K562 (cell line): ENCODE data around the gene ACAD10. TPM values are rescaled to one million over a fixed set of nuclear protein-coding genes. Genes with fewer than 3 reads are reported as not detected.

ENCODE experiments used
- ATF1 ChIP-seq, 2 experiments: fragments of 450-650 bp in 1 of 2; IDR thresholded peaks; 2 replicates each; pipeline ENCODE4 v1.6.1; 2016; ENCODE audit warnings: missing compliant biosample characterization in 1 of 2, missing genetic modification characterization in 1 of 2
- CBX8 ChIP-seq: fragments of 200-600 bp; sonication (generic); IDR thresholded peaks from 2 replicates; pipeline ENCODE4 v1.6.1; 2012; ENCODE audit warnings: borderline replicate concordance, mixed run types, low read depth, mild to moderate bottlenecking, moderate library complexity, mixed read lengths, low read length, control low read depth, inconsistent platforms; ENCODE audit not compliant: poor library complexity, severe bottlenecking; ENCODE audit errors: extremely low read depth
- CHD1 ChIP-seq: fragments of 200-600 bp; sonication (generic); IDR thresholded peaks from one replicate; pipeline ENCODE4 v1.6.1; 2012; ENCODE audit warnings: mild to moderate bottlenecking, moderate library complexity, low read length, inconsistent platforms
- CHD2 ChIP-seq: IDR thresholded peaks from 2 replicates; pipeline ENCODE4 v1.6.1; 2011; ENCODE audit warnings: low read depth, low read length
- E2F5 ChIP-seq: sonication (generic); formaldehyde crosslinking; IDR thresholded peaks from 2 replicates; pipeline ENCODE4 v1.8.0; 2022; ENCODE audit warnings: mild to moderate bottlenecking, missing genetic modification reagents
- EHMT2 ChIP-seq: fragments of 450-650 bp; IDR thresholded peaks from 2 replicates; pipeline ENCODE4 v1.6.1; 2018; ENCODE audit warnings: antibody characterized with exemption
- GABPB1 ChIP-seq: sonication (generic); formaldehyde crosslinking; IDR thresholded peaks from 2 replicates; pipeline ENCODE4 v1.8.0; 2022; ENCODE audit warnings: mild to moderate bottlenecking, missing genetic modification reagents
- GTF2A2 ChIP-seq: IDR thresholded peaks from 2 replicates; pipeline ENCODE4 v1.6.1; 2016; ENCODE audit warnings: mild to moderate bottlenecking, missing genetic modification characterization, missing compliant biosample characterization
- HDAC3 ChIP-seq: fragments of 450-650 bp; IDR thresholded peaks from 2 replicates; pipeline ENCODE4 v1.6.1; 2018; ENCODE audit warnings: borderline replicate concordance, mild to moderate bottlenecking, moderate library complexity; ENCODE audit not compliant: partially characterized antibody
- IRF1 ChIP-seq: sonication (generic); formaldehyde crosslinking; IDR thresholded peaks from 2 replicates; pipeline ENCODE4 v1.8.0; 2022; ENCODE audit warnings: missing genetic modification reagents, mild to moderate bottlenecking, borderline replicate concordance
- MYC ChIP-seq, 2 experiments: fragments of 250-450 bp in 1 of 2; sonication (Bioruptor Pico) in 1 of 2; IDR thresholded peaks; 2 replicates each; pipeline versions ENCODE4 v1.5.1 to v1.6.1; 2012 to 2021; ENCODE audit warnings: low read depth in 2 of 2, borderline replicate concordance in 1 of 2, improper control_type of control experiment in 1 of 2, low read length in 1 of 2, mild to moderate bottlenecking in 1 of 2, moderate library complexity in 1 of 2
- NR2F6 ChIP-seq: fragments of 450-650 bp; formaldehyde crosslinking; IDR thresholded peaks from 2 replicates; pipeline ENCODE4 v1.4.0; 2020; ENCODE audit warnings: mild to moderate bottlenecking
- POLR2AphosphoS5 ChIP-seq: IDR thresholded peaks from 2 replicates; pipeline ENCODE4 v1.6.1; 2011; ENCODE audit warnings: mild to moderate bottlenecking, low read depth, low read length, moderate library complexity; ENCODE audit not compliant: control insufficient read depth, insufficient read depth
- STAT6 ChIP-seq: sonication (generic); formaldehyde crosslinking; IDR thresholded peaks from 2 replicates; pipeline ENCODE4 v1.8.1; 2023; ENCODE audit warnings: mild to moderate bottlenecking, missing genetic modification reagents
- TAF7 ChIP-seq: fragments of 450-650 bp; IDR thresholded peaks from 2 replicates; pipeline ENCODE4 v1.6.1; 2016; ENCODE audit warnings: missing genetic modification characterization, missing compliant biosample characterization
- ZKSCAN3 ChIP-seq: fragments of 250-450 bp; sonication (Bioruptor Pico); IDR thresholded peaks from 2 replicates; pipeline ENCODE4 v1.4.0; 2020
- ZNF124 ChIP-seq: sonication (generic); formaldehyde crosslinking; IDR thresholded peaks from 2 replicates; pipeline ENCODE4 v1.8.1; 2022; ENCODE audit warnings: missing genetic modification reagents
- ZNF175 ChIP-seq: fragments of 200-800 bp; sonication (Bioruptor generic); IDR thresholded peaks from 2 replicates; pipeline ENCODE4 v1.6.1; 2016; ENCODE audit warnings: low read depth, mild to moderate bottlenecking, missing genetic modification characterization, missing compliant biosample characterization
- ZNF551 ChIP-seq: fragments of 250-450 bp; sonication (Bioruptor Pico); IDR thresholded peaks from 2 replicates; pipeline ENCODE4 v1.5.0; 2021; ENCODE audit warnings: mild to moderate bottlenecking, moderate library complexity
- ZNF77 ChIP-seq: fragments of 250-450 bp; sonication (Bioruptor Pico); IDR thresholded peaks from 2 replicates; pipeline ENCODE4 v1.5.0; 2020
- ZNF780A ChIP-seq: fragments of 250-450 bp; sonication (Bioruptor Pico); IDR thresholded peaks from 2 replicates; pipeline ENCODE4 v1.5.0; 2021; ENCODE audit warnings: mild to moderate bottlenecking
- ZZZ3 ChIP-seq: fragments of 450-650 bp; IDR thresholded peaks from 2 replicates; pipeline ENCODE4 v1.6.1; 2016; ENCODE audit warnings: antibody characterized with exemption, mild to moderate bottlenecking, moderate library complexity
- polyA plus RNA-seq, 8 experiments: library from polyadenylated mRNA; depleted of rRNA in 4 of 8; stranded (reverse) in 5 of 8; unstranded in 3 of 8; fragments of >200 nt; fragmentation: Nextera tagmentation in 2 of 8; fragmentation: Illumina TruSeq in 1 of 8; extraction: Ambion mirVana in 2 of 8; extraction: Trizol in 1 of 8; gene quantifications; 2 replicates each; pipeline versions ENCODE4 v1.2.1 to v1.2.3, GENCODE V29; 2011 to 2014; ENCODE audit warnings: inconsistent platforms in 1 of 8, missing spikeins in 1 of 8
- total RNA-seq, 7 experiments: library from RNA; depleted of rRNA in 6 of 7; stranded (reverse); fragments of >200 nt in 6 of 7; fragmentation: Illumina TruSeq in 2 of 7; extraction: Trizol in 2 of 7; gene quantifications; 2 replicates each; pipeline versions ENCODE4 v1.2.1 to v1.2.3, GENCODE V29; 2011 to 2021; ENCODE audit warnings: low replicate concordance in 1 of 7

ACAD10 gene
- total and polyA plus RNA-seq, 9 of the 15 experiments (the other 6 are each of a cell fraction or from before 2014, with no cell fraction given) = 2.3 to 19.2 (median 12.0) TPM

- no peak for TF ChIP-seq ATF1 (CRISPR knock-in tag; IDR thresholded peaks at IDR 0.05)
- TF ChIP-seq ATF1 (tag; IDR thresholded peaks at IDR 0.05) = peak; percentile 89
- 0 out of 2 replicates have a peak, but pooled peaks have one; percentile 84 for TF ChIP-seq STAT6 (CRISPR knock-in tag)
- peak; percentile 82 for TF ChIP-seq MYC (IDR thresholded peaks at IDR 0.05; ENCODE audit: low read depth, low read length)
- no peak for TF ChIP-seq MYC (CRISPR knock-in tag; IDR thresholded peaks at IDR 0.05; ENCODE audit: borderline replicate concordance, low read depth)
- TF ChIP-seq CHD1 = peak; percentile 83
- TF ChIP-seq IRF1 = no peak
- TF ChIP-seq EHMT2 = no peak
- TF ChIP-seq CHD2 = no peak
- TF ChIP-seq TAF7 (tag) = peak; percentile 93
- no peak for TF ChIP-seq HDAC3
- TF ChIP-seq ZZZ3 = no peak
- no peak for TF ChIP-seq ZNF77 (CRISPR knock-in tag)
- no peak for TF ChIP-seq GTF2A2 (tag)
- no peak for TF ChIP-seq ZKSCAN3 (CRISPR knock-in tag)
- TF ChIP-seq ZNF780A = no peak
- TF ChIP-seq CBX8 = no peak
- peak; percentile 93 for TF ChIP-seq GABPB1 (CRISPR knock-in tag)
- TF ChIP-seq ZNF175 (CRISPR knock-in tag) = no peak
- TF ChIP-seq E2F5 (CRISPR knock-in tag) = no peak; the same call in 1 of the 2 replicates
- TF ChIP-seq ZNF124 (CRISPR knock-in tag) = no peak
- TF ChIP-seq POLR2AphosphoS5 = peak; percentile 89
- no peak for TF ChIP-seq ZNF551 (CRISPR knock-in tag)
- no peak for TF ChIP-seq NR2F6
Measured at GRCh38 chr12:111685811-111686573, at the start of gene ACAD10, which contains the start of gene BRAP (continued).
